Uterus (tissue), 4 donors: ENCODE measurements around the gene NIPBL. TPM values are rescaled to one million over a fixed set of nuclear protein-coding genes. Genes with fewer than 3 reads are reported as not detected.

Experiments
- DNase-seq, 2 donors: peaks; one replicate each; pipeline ENCODE4 v3.0.0-alpha.2; 2019 to 2020
- H3K27ac ChIP-seq, 2 donors: fragments of 200-600 bp; sonication (generic); 1 replicate in 1 of 2; 2 replicates in 1 of 2; pipeline ENCODE4 v1.5.1; 2016 to 2018
- H3K27me3 ChIP-seq, 2 donors: fragments of 200-600 bp; sonication (generic); one replicate each; pipeline ENCODE4 v1.5.1; 2018 to 2019; ENCODE audit warnings: control low read depth in 1 of 2
- H3K36me3 ChIP-seq, 2 donors: fragments of 200-600 bp; sonication (generic); one replicate each; pipeline ENCODE4 v1.5.1; 2019; ENCODE audit warnings: control low read depth in 1 of 2
- H3K4me1 ChIP-seq, 2 donors: fragments of 200-600 bp; sonication (generic); one replicate each; pipeline ENCODE4 v1.5.1; 2018 to 2019; ENCODE audit warnings: control low read depth in 1 of 2
- H3K4me3 ChIP-seq, 2 donors: fragments of 200-600 bp; sonication (generic); 1 replicate in 1 of 2; 2 replicates in 1 of 2; pipeline ENCODE4 v1.5.1; 2018 to 2019; ENCODE audit warnings: mild to moderate bottlenecking in 1 of 2
- H3K9me3 ChIP-seq, 2 donors: fragments of 200-600 bp; sonication (generic); one replicate each; pipeline ENCODE4 v1.5.1; 2019; ENCODE audit warnings: control low read depth in 1 of 2
- CTCF ChIP-seq, 4 experiments: fragments of 200-600 bp in 2 of 4; fragments of 450-650 bp in 2 of 4; sonication (generic) in 2 of 4; IDR thresholded peaks; one replicate each; pipeline ENCODE4 v1.5.1; 2016 to 2019; ENCODE audit warnings: antibody characterized with exemption in 4 of 4, mild to moderate bottlenecking in 2 of 4, moderate library complexity in 1 of 4
- POLR2A ChIP-seq, 2 donors: fragments of 450-650 bp; IDR thresholded peaks; one replicate each; pipeline ENCODE4 v1.6.1; 2016; ENCODE audit warnings: antibody characterized with exemption in 2 of 2, mild to moderate bottlenecking in 1 of 2, moderate library complexity in 1 of 2
- intact Hi-C: fragments of 100-400 bp; cut with DNase I; formaldehyde crosslinking; loops from one replicate; pipeline ENCODE4 v1.15.1; 2023; ENCODE audit warnings: low total_unique reads
- total RNA-seq, 4 donors: library from RNA; depleted of rRNA in 3 of 4; stranded (reverse); fragments of >200 nt in 3 of 4; gene quantifications; one replicate each; pipeline versions ENCODE4 v1.1.0 to v1.2.4, GENCODE V29; 2014 to 2023
- donor health status: DM: yes; HTN: yes; CAD: no.

Gene NIPBL
- total RNA-seq, 4 donors from 2014 or later: 49.7 to 108 (median 72.4) TPM

DNA sequence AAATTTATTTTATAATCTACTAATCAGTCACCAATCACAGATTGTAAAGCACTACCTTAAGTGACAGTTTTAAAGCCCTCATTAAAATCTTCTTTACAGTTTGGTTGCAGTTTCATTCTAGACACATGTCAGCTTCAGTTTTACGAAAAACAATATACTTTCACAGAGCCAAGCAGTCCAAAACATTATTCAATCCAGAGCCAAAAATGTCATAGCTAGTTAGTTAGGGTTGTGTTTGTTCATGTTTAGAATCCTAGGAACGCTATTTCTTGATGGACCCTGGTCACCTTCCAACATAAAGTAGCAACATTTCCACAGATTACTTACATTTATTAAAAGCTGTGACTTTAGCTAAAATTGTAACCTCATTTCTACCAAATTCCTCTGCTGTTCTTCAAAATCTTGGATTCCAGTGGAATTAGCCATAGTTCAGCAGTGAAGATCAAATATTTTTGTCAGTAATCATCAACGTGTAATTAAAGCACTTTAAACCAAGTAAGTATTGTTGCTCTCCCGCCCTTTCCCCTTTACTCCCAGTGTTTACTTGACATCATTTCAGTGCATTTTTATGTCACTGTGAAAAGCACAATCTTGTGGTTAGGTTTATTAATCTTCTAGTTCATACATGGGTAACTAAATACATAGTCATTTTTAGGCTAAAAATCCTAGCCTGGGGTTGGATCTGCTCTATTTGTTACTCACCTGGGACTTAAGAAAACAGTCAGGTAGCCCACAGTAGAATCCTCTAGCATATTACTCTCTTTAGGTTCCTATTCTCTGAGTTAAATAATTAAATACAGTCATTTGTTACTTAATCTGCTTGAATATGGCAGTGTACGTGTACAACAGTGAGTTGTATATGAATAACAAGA lies 74.3 kb downstream of the NIPBL start:
- intact Hi-C loops: no loop called here
- DNase-seq: no peak
- Histone ChIP-seq H3K4me3 (no peak overlapping the region), H3K27me3 (no peaks in the 10 kb centered on the region), H3K27ac (no peak overlapping the region), H3K4me1 (peaks cover 8 to 9% of the 10 kb centered on the region in 2 donors), H3K36me3 (no peaks in the 10 kb centered on the region), H3K9me3 (no peaks in the 10 kb centered on the region)
- TF ChIP-seq POLR2A (IDR thresholded peaks at IDR 0.05) (no peak), CTCF (IDR thresholded peaks at IDR 0.05) (no peak)

- Histone ChIP-seq H3K9me3 (no peaks in the 10 kb centered on the region), H3K27ac (no peak overlapping the region), H3K36me3 (no peaks in the 10 kb centered on the region), H3K4me3 (no peak overlapping the region), H3K4me1 (peaks cover 4 to 8% of the 10 kb centered on the region in 2 donors), H3K27me3 (no peaks in the 10 kb centered on the region)
- intact Hi-C loops: no loop called here
- TF ChIP-seq CTCF (IDR thresholded peaks at IDR 0.05) (no peak), POLR2A (IDR thresholded peaks at IDR 0.05) (no peak)
- no peak for DNase-seq
Observed at GRCh38 chr5:36953043-36953442, 76.5 kb downstream of the NIPBL start.

- Histone ChIP-seq H3K27ac (no peak overlapping the region), H3K4me1 (no peaks in the 10 kb centered on the region), H3K4me3 (no peak overlapping the region), H3K9me3 (no peaks in the 10 kb centered on the region), H3K36me3 (no peaks in the 10 kb centered on the region), H3K27me3 (no peaks in the 10 kb centered on the region)
- intact Hi-C loops: no loop called here
- TF ChIP-seq CTCF (IDR thresholded peaks at IDR 0.05) (no peak), POLR2A (IDR thresholded peaks at IDR 0.05) (no peak)
- no peak for DNase-seq
Observed at GRCh38 chr5:36957953-36958537, 81.5 kb downstream of the NIPBL start.

- Histone ChIP-seq H3K27me3 (no peaks in the 10 kb centered on the region), H3K4me1 (no peaks in the 10 kb centered on the region), H3K4me3 (no peak overlapping the region), H3K27ac (no peak overlapping the region), H3K36me3 (no peaks in the 10 kb centered on the region), H3K9me3 (no peaks in the 10 kb centered on the region)
- no peak for TF ChIP-seq CTCF (IDR thresholded peaks at IDR 0.05)
- TF ChIP-seq POLR2A (IDR thresholded peaks at IDR 0.05): no peak
- intact Hi-C loops: no loop called here
- DNase-seq: no peak
Observed at GRCh38 chr5:36958612-36959011, 82.0 kb downstream of the NIPBL start.

- H3K36me3 ChIP-seq: no peaks in the 10 kb centered on the region
- no peaks in the 10 kb centered on the region for H3K9me3 ChIP-seq
- no peak overlapping the region for H3K4me3 ChIP-seq
- TF ChIP-seq CTCF (IDR thresholded peaks at IDR 0.05) (no peak), POLR2A (IDR thresholded peaks at IDR 0.05) (no peak)
- H3K27me3 ChIP-seq: no peaks in the 10 kb centered on the region
- intact Hi-C loops: no loop called here
- H3K4me1 ChIP-seq: no peaks in the 10 kb centered on the region
- DNase-seq: no peak
- no peak overlapping the region for H3K27ac ChIP-seq
Observed at GRCh38 chr5:36965179-36965578, 88.6 kb downstream of the NIPBL start.
